Prostate gland (tissue), 2 donors: ENCODE measurements around the gene ASXL1.
A peak's percentile ranks its signal among the peaks of the same experiment; 100 is the strongest.

Source experiments
- POLR2A ChIP-seq: fragments of 450-650 bp; IDR thresholded peaks from one replicate; pipeline ENCODE4 v1.6.1; 2016; ENCODE audit warnings: antibody characterized with exemption, mild to moderate bottlenecking
- TF ChIP-seq, protein P1 (sequence below), 4 experiments: fragments of 200-600 bp in 2 of 4; fragments of 450-650 bp in 2 of 4; sonication (generic) in 2 of 4; IDR thresholded peaks; 1 replicate in 3 of 4; 2 replicates in 1 of 4; pipeline ENCODE4 v1.5.1; 2016 to 2019; ENCODE audit warnings: antibody characterized with exemption in 4 of 4, mild to moderate bottlenecking in 2 of 4, moderate library complexity in 2 of 4

GRCh38 chr20:32463642-32464400 is 105.7 kb downstream of the ASXL1 start:
- TF ChIP-seq, protein P1, sequence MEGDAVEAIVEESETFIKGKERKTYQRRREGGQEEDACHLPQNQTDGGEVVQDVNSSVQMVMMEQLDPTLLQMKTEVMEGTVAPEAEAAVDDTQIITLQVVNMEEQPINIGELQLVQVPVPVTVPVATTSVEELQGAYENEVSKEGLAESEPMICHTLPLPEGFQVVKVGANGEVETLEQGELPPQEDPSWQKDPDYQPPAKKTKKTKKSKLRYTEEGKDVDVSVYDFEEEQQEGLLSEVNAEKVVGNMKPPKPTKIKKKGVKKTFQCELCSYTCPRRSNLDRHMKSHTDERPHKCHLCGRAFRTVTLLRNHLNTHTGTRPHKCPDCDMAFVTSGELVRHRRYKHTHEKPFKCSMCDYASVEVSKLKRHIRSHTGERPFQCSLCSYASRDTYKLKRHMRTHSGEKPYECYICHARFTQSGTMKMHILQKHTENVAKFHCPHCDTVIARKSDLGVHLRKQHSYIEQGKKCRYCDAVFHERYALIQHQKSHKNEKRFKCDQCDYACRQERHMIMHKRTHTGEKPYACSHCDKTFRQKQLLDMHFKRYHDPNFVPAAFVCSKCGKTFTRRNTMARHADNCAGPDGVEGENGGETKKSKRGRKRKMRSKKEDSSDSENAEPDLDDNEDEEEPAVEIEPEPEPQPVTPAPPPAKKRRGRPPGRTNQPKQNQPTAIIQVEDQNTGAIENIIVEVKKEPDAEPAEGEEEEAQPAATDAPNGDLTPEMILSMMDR (IDR thresholded peaks at IDR 0.05) = peak in 3 of 4 experiments; percentile 6 to 32 (median 7)
- TF ChIP-seq POLR2A = no peak
